ENCODE measurements around the gene ANXA11. TPM values are rescaled to one million over a fixed set of nuclear protein-coding genes. Genes with fewer than 3 reads are reported as not detected.

The ANXA11 gene
- total and polyA plus RNA-seq, 2 of the 8 experiments (the other 6 are each of a cell fraction or from before 2014, with no cell fraction given) = 40.5 to 84.9 TPM

DNA sequence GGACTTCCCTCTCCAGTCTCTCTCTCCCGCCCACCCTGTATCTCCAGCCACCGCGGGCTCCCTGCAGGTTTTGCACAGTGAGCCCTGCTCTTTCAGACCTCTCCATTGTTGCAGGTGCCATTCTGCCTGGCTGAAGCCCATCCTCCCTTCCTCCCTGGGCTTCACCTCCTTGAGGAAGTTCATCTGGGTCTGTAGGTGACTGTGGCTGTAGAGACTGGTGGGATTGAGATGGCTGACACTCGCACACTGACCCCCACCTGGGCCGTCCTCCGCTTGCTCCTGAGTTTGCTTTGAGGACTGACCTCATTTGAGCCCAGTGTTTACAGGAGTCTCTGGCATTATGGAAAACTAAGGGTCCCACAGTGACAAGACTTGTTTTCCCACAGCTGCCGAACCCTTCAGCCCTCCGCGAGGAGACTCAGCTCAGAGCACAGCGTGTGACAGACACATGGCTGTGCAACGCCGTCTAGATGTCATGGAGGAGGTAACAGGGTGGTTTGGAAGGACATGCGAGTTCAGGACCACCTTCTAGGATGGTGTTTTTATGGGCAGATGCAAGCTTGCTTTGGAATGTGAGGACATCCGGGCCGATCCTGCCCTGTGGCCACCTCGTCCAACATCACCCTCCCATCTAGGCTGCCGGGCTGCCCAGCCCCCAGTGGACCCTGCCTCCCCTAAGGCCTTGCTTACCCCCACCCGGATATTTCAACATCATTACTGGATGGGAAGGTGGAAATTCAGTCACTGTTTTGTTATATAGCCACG is 63.5 kb downstream of the ANXA11 start (continued):
- TF ChIP-seq SUZ12 (IDR thresholded peaks at IDR 0.05; ENCODE audit: low read length) (no peak), KDM1A (IDR thresholded peaks at IDR 0.05; ENCODE audit: borderline replicate concordance, low read length) (no peak), YY1 (IDR thresholded peaks at IDR 0.05; ENCODE audit: low read depth, low read length) (no peak)
